ENCODE results near the gene LNX1.

DNA sequence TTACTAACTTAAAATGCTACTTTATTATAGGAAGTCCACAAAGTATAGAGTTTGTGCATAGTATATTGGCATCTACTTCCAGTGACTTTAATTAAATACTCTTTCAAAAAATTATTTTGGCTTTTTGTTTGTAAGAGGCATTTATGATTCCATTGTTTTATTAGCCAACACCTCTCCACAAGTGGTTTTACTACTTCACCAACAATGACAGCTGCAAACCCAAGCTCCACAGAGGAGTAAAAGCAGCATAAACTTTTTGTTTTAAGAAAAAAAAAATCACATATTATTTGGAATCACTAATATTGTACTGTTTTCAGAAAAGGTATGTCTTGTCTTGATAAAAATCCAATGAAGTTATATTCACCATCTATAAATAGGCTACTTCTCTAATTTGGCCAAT is 125.4 kb downstream of the LNX1 start:
- TF ChIP-seq, protein P1, sequence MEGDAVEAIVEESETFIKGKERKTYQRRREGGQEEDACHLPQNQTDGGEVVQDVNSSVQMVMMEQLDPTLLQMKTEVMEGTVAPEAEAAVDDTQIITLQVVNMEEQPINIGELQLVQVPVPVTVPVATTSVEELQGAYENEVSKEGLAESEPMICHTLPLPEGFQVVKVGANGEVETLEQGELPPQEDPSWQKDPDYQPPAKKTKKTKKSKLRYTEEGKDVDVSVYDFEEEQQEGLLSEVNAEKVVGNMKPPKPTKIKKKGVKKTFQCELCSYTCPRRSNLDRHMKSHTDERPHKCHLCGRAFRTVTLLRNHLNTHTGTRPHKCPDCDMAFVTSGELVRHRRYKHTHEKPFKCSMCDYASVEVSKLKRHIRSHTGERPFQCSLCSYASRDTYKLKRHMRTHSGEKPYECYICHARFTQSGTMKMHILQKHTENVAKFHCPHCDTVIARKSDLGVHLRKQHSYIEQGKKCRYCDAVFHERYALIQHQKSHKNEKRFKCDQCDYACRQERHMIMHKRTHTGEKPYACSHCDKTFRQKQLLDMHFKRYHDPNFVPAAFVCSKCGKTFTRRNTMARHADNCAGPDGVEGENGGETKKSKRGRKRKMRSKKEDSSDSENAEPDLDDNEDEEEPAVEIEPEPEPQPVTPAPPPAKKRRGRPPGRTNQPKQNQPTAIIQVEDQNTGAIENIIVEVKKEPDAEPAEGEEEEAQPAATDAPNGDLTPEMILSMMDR (IDR thresholded peaks at IDR 0.05): no peak
- no peak for TF ChIP-seq POLR2A (IDR thresholded peaks at IDR 0.05)
